Panc1 (cell line): ENCODE data around the gene EIF6.
"Not testable (repeated sequence)": the region's sequence is repeated elsewhere in the genome, so short reads cannot be mapped to it uniquely, and the experiment has no call there.

Experiments used
- POLR2AphosphoS5 ChIP-seq: IDR thresholded peaks from 2 replicates; pipeline ENCODE4 v1.6.1; 2012; ENCODE audit warnings: mild to moderate bottlenecking, low read depth, low read length, moderate library complexity
- SIN3A ChIP-seq: IDR thresholded peaks from 2 replicates; pipeline ENCODE4 v1.6.1; 2012; ENCODE audit warnings: low read depth, mild to moderate bottlenecking, low read length, moderate library complexity, borderline replicate concordance; ENCODE audit not compliant: insufficient read depth
- TF ChIP-seq, protein P1 (sequence below): fragments of 450-650 bp; IDR thresholded peaks from 2 replicates; pipeline ENCODE4 v1.5.1; 2017; ENCODE audit warnings: mild to moderate bottlenecking

DNA sequence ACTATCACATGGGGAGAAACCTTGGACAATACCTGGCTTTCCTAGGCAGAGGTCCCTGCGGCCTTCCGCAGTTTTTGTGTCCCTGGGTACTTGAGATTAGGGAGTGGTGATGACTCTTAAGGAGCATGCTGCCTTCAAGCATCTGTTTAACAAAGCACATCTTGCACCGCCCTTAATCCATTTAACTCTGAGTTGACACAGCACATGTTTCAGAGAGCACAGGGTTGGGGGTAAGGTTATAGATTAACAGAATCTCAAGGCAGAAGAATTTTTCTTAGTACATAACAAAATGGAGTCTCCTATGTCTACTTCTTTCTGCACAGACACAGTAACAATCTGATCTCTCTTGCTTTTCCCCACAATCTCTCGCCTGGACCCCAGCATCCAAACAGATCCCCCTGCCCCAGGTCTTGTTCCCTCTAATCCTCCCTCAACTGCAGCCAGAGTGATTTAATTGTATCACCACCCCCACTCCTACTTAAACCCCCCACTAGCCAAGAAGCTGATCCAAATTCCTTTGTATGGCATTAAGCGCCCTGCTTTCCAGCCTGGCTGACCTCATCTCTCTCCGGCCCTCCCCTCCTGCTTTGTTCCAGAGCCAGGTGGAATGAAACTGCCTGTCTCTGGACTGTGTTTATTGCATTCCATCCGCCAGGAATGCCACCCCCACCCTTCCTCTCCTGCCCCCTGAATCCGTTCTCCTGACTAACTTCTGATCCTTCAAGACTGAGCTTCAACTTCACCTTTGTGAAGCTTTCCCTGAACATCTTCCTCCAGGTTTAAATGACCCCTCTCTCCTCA lies 21.6 kb downstream of the EIF6 start:
- TF ChIP-seq, protein P1, sequence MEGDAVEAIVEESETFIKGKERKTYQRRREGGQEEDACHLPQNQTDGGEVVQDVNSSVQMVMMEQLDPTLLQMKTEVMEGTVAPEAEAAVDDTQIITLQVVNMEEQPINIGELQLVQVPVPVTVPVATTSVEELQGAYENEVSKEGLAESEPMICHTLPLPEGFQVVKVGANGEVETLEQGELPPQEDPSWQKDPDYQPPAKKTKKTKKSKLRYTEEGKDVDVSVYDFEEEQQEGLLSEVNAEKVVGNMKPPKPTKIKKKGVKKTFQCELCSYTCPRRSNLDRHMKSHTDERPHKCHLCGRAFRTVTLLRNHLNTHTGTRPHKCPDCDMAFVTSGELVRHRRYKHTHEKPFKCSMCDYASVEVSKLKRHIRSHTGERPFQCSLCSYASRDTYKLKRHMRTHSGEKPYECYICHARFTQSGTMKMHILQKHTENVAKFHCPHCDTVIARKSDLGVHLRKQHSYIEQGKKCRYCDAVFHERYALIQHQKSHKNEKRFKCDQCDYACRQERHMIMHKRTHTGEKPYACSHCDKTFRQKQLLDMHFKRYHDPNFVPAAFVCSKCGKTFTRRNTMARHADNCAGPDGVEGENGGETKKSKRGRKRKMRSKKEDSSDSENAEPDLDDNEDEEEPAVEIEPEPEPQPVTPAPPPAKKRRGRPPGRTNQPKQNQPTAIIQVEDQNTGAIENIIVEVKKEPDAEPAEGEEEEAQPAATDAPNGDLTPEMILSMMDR = not testable (repeated sequence)
- not testable (repeated sequence) for TF ChIP-seq POLR2AphosphoS5, SIN3A
